ENCODE measurements around the gene ABHD8. TPM values are rescaled to one million over a fixed set of nuclear protein-coding genes. Genes with fewer than 3 reads are reported as not detected.

ABHD8 gene
- total and polyA plus RNA-seq, 2 experiments from 2014 or later: 8.7 to 19.1 TPM

DNA sequence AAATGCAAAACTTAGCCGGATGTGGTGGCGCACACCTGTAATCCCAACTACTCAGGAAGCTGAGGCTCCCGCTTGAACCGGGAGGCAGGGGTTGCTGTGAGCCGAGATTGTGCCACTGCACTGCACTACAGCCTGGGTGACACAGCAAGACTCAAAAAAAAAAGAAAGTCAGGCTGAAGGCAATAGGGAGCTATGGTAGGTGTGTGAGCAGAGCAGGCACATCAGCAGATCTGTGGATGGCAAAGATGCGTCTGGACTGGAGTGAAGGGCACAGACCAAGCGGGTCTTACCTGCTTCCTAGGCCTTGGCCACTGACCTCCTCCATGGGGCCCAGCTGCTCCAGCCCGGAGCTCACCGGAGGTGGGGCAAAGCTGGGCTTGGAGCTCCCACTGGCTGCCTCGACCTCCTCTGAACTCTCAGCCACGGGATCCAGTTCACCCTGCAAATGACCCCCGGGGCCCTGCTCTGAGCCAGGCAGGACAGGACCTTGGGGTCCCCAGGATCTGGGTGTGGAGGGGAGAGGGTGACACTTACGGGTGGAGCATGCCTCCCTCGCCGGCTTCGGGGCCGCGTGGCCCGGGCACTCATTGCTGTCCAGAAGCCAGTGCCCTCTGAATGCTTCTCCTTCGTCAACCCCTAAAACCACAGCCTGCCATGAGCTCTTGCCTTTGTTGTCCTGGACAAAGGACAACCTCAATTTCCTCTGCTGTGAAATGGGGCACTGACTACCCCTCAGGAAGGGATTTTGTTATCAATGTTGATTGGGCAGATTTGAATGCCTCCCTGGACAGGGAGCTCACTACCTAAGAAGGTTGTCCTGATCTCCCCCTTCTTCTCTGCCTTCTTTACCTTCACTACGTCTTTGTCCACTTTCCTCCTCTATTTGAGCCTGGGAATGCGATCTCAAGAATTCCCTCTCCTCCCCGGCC lies 39.2 kb downstream of the ABHD8 start:
- no peak for DNase-seq
- H3K27ac ChIP-seq: no peak overlapping the region
- H3K4me2 ChIP-seq (ENCODE audit: unreplicated experiment): no peak overlapping the region
- TF ChIP-seq EZH2 (IDR thresholded peaks at IDR 0.05; ENCODE audit: insufficient read depth, poor library complexity, severe bottlenecking): no peak
- TF ChIP-seq EZH2phosphoT487 (IDR thresholded peaks at IDR 0.05; ENCODE audit: insufficient read depth, low read depth): no peak
- no peaks in the 10 kb centered on the region for H4K20me1 ChIP-seq (ENCODE audit: insufficient read depth)
- peaks cover 6% of the 10 kb centered on the region for H3K4me1 ChIP-seq (ENCODE audit: insufficient read depth)
- H3K9me2 ChIP-seq (ENCODE audit: insufficient read depth): no peaks in the 10 kb centered on the region
- H3K9ac ChIP-seq: no peak overlapping the region
- H2AFZ ChIP-seq: no peak overlapping the region
- in situ Hi-C loops (cut with MboI): no loop called here
- peaks cover 7% of the 10 kb centered on the region for H3F3A ChIP-seq (ENCODE audit: insufficient read depth)
- no peaks in the 10 kb centered on the region for H3K27me3 ChIP-seq (replicated peaks; ENCODE audit: insufficient read depth)
- no peak overlapping the region for H3K4me3 ChIP-seq
- 72 to 83% methylated on average over 17 to 23 of the region's 23 CpGs for WGBS, 2 experiments (ENCODE audit: low coverage in 1 of 2, low lambda C conversion rate in 2 of 2, missing lambda C conversion rate in 2 of 2)
- H3K36me3 ChIP-seq (ENCODE audit: low read depth): no peaks in the 10 kb centered on the region
- H3K79me2 ChIP-seq (ENCODE audit: insufficient read depth): peaks cover 16% of the 10 kb centered on the region
- H3K9me3 ChIP-seq (ENCODE audit: low read depth): no peaks in the 10 kb centered on the region

DNA sequence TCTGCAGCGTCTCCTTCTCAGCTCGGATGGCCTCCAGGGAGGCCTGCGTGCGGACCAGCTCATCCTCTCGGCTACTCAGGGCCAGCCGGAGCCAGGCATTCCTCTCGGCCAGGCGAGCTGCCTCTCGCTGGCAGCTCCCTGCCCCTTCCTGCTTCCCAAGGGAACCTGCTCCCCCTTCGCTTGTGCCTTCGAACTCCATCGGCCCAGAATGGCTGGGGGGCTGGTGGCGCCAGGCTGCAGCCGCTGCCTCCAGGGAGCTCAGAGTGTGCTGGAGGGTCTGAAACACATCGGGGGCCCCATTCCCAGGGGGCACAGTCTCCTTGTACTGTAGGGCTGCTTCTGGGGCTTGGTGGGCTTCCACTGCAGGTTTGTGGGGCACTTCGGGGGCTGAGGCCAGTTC lies 40.7 kb downstream of the ABHD8 start:
- TF ChIP-seq EZH2 (IDR thresholded peaks at IDR 0.05; ENCODE audit: insufficient read depth, poor library complexity, severe bottlenecking): no peak
- TF ChIP-seq EZH2phosphoT487 (IDR thresholded peaks at IDR 0.05; ENCODE audit: insufficient read depth, low read depth): no peak
- H3K9me3 ChIP-seq (ENCODE audit: low read depth): no peaks in the 10 kb centered on the region
- H3K27ac ChIP-seq: no peak overlapping the region
- no peaks in the 10 kb centered on the region for H3K27me3 ChIP-seq (replicated peaks; ENCODE audit: insufficient read depth)
- H3K4me3 ChIP-seq: no peak overlapping the region
- in situ Hi-C loops (cut with MboI): no loop called here
- no peak overlapping the region for H2AFZ ChIP-seq
- WGBS, 2 experiments (ENCODE audit: low coverage in 1 of 2, low lambda C conversion rate in 2 of 2, missing lambda C conversion rate in 2 of 2): 52 to 57% methylated on average over 16 of the region's 16 CpGs
- no peak for DNase-seq
- H4K20me1 ChIP-seq (ENCODE audit: insufficient read depth): no peaks in the 10 kb centered on the region
- H3F3A ChIP-seq (ENCODE audit: insufficient read depth): peaks cover 1% of the 10 kb centered on the region
- H3K4me1 ChIP-seq (ENCODE audit: insufficient read depth): no peaks in the 10 kb centered on the region
- no peaks in the 10 kb centered on the region for H3K36me3 ChIP-seq (ENCODE audit: low read depth)
- peaks cover 2% of the 10 kb centered on the region; the same call in 1 of the 2 replicates for H3K79me2 ChIP-seq (ENCODE audit: insufficient read depth)
- H3K9me2 ChIP-seq (ENCODE audit: insufficient read depth): no peaks in the 10 kb centered on the region
- no peak overlapping the region for H3K9ac ChIP-seq
- no peak overlapping the region for H3K4me2 ChIP-seq (ENCODE audit: unreplicated experiment)

DNA sequence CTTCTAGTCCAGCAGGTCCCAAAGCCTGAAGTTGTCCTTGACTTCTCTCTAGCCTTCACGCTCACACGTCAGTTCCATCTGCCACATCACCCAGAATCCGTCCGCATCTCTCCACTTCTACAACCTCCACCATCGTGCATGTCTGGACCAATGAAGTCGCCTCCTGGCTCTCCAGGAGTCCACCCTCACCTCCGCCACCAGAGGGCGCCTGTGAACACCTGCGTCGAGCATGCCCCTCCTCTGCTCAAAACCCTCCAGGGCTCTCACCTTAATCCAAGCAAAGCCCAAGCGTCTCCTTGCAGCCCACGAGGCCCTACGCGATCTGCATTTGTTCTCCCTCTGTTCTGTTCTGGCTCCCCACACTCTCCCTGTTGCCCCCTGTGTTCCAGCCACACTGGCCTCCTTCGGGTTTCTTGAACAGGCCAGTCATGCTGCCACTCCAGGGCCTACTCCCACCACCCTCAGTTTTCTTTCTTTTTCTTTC lies 42.3 kb downstream of the ABHD8 start:
- Histone ChIP-seq H3K27me3 (replicated peaks; ENCODE audit: insufficient read depth) (no peaks in the 10 kb centered on the region), H3F3A (ENCODE audit: insufficient read depth) (no peaks in the 10 kb centered on the region), H2AFZ (no peak overlapping the region), H3K9ac (no peak overlapping the region), H3K4me2 (ENCODE audit: unreplicated experiment) (no peak overlapping the region), H3K36me3 (ENCODE audit: low read depth) (no peaks in the 10 kb centered on the region), H3K4me3 (no peak overlapping the region), H3K79me2 (ENCODE audit: insufficient read depth) (no peaks in the 10 kb centered on the region), H3K4me1 (ENCODE audit: insufficient read depth) (no peaks in the 10 kb centered on the region), H4K20me1 (ENCODE audit: insufficient read depth) (no peaks in the 10 kb centered on the region), H3K9me2 (ENCODE audit: insufficient read depth) (no peaks in the 10 kb centered on the region), H3K9me3 (ENCODE audit: low read depth) (no peaks in the 10 kb centered on the region), H3K27ac (no peak overlapping the region)
- DNase-seq: peak; percentile 77
- WGBS, 2 experiments (ENCODE audit: low coverage in 1 of 2, low lambda C conversion rate in 2 of 2, missing lambda C conversion rate in 2 of 2): 12% methylated on average over 15 of the region's 15 CpGs
- TF ChIP-seq EZH2phosphoT487 (IDR thresholded peaks at IDR 0.05; ENCODE audit: insufficient read depth, low read depth): no peak
- no peak for TF ChIP-seq EZH2 (IDR thresholded peaks at IDR 0.05; ENCODE audit: insufficient read depth, poor library complexity, severe bottlenecking)
- in situ Hi-C loops (cut with MboI): no loop called here

DNA sequence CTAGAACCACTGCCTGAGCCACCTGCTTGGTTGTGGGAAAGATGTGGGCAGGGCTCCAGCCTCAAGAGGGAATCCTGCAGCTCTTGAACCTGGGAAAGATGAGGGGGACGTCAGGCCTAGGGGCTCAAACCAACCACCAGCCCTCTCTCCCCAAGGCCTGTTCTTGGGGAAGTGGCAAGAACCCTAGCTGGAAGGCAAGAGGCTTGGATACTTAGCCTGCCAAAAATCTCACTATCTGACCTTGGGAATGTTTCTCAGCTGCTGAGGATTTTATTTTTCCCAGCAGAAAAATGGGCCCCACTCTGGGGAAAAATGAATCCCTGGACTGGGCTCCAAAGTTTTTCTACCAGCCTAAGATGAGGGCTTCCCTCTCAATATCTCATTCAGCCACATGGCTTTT lies 43.3 kb downstream of the ABHD8 start:
- 7 to 31% methylated on average over 1 of the region's 1 CpG for WGBS, 2 experiments (ENCODE audit: low coverage in 1 of 2, low lambda C conversion rate in 2 of 2, missing lambda C conversion rate in 2 of 2)
- no peak overlapping the region for H2AFZ ChIP-seq
- in situ Hi-C loops (cut with MboI): no loop called here
- H3F3A ChIP-seq (ENCODE audit: insufficient read depth): no peaks in the 10 kb centered on the region
- no peak for DNase-seq
- no peak overlapping the region for H3K4me2 ChIP-seq (ENCODE audit: unreplicated experiment)
- no peaks in the 10 kb centered on the region for H3K4me1 ChIP-seq (ENCODE audit: insufficient read depth)
- TF ChIP-seq EZH2phosphoT487 (IDR thresholded peaks at IDR 0.05; ENCODE audit: insufficient read depth, low read depth) (no peak), EZH2 (IDR thresholded peaks at IDR 0.05; ENCODE audit: insufficient read depth, poor library complexity, severe bottlenecking) (no peak)
- no peak overlapping the region for H3K27ac ChIP-seq
- no peaks in the 10 kb centered on the region for H4K20me1 ChIP-seq (ENCODE audit: insufficient read depth)
- no peak overlapping the region for H3K9ac ChIP-seq
- H3K79me2 ChIP-seq (ENCODE audit: insufficient read depth): no peaks in the 10 kb centered on the region
- H3K9me2 ChIP-seq (ENCODE audit: insufficient read depth): no peaks in the 10 kb centered on the region
- no peaks in the 10 kb centered on the region for H3K36me3 ChIP-seq (ENCODE audit: low read depth)
- H3K27me3 ChIP-seq (replicated peaks; ENCODE audit: insufficient read depth): no peaks in the 10 kb centered on the region
- H3K4me3 ChIP-seq: no peak overlapping the region
- H3K9me3 ChIP-seq (ENCODE audit: low read depth): no peaks in the 10 kb centered on the region

All from GM23248 (cell line).